ENCODE results near the gene TCHP.

TCHP gene

GRCh38 chr12:109900752-109901580, 892 bp downstream of the TCHP start:
- no peak for DNase-seq (ENCODE audit: low read depth, low spot score)
- peak overlapping the region; percentile 76 for H3K4me3 ChIP-seq (ENCODE audit: low read length)

- no peak overlapping the region for H3K4me3 ChIP-seq (ENCODE audit: low read length)
- DNase-seq (ENCODE audit: low read depth, low spot score), result no peak
These were observed 2.9 kb downstream of the TCHP start for GRCh38 chr12:109902891-109903418.

GRCh38 chr12:109905301-109905700, 5.2 kb downstream of the TCHP start:
- H3K4me3 ChIP-seq (ENCODE audit: low read length), result no peak overlapping the region
- DNase-seq (ENCODE audit: low read depth, low spot score), result no peak

GRCh38 chr12:109910254-109910968, 10.3 kb downstream of the TCHP start:
- H3K4me3 ChIP-seq (ENCODE audit: low read length), result no peak overlapping the region
- no peak for DNase-seq (ENCODE audit: low read depth, low spot score)

- DNase-seq (ENCODE audit: low read depth, low spot score), result no peak
- H3K4me3 ChIP-seq (ENCODE audit: low read length), result no peak overlapping the region
These were observed 10.9 kb downstream of the TCHP start for GRCh38 chr12:109910969-109911348.

GRCh38 chr12:109912855-109913321, 12.8 kb downstream of the TCHP start:
- no peak overlapping the region for H3K4me3 ChIP-seq (ENCODE audit: low read length)

GRCh38 chr12:109914461-109914860, 14.4 kb downstream of the TCHP start:
- H3K4me3 ChIP-seq (ENCODE audit: low read length), result no peak overlapping the region
- no peak for DNase-seq (ENCODE audit: low read depth, low spot score)

More at GRCh38 chr12:109912855-109913321, 12.8 kb downstream of the TCHP start:
- DNase-seq (ENCODE audit: low read depth, low spot score), result no peak

- no peak overlapping the region for H3K4me3 ChIP-seq (ENCODE audit: low read length)
- DNase-seq (ENCODE audit: low read depth, low spot score), result no peak
These were observed 15.3 kb downstream of the TCHP start for GRCh38 chr12:109915171-109916040.

- no peak overlapping the region for H3K4me3 ChIP-seq (ENCODE audit: low read length)
- no peak for DNase-seq (ENCODE audit: low read depth, low spot score)
These were observed 16.0 kb downstream of the TCHP start for GRCh38 chr12:109916045-109916444.

- no peak for DNase-seq (ENCODE audit: low read depth, low spot score)
- no peak overlapping the region for H3K4me3 ChIP-seq (ENCODE audit: low read length)
These were observed 19.4 kb downstream of the TCHP start for GRCh38 chr12:109919456-109919855.

GRCh38 chr12:109920261-109920780, 20.2 kb downstream of the TCHP start:
- H3K4me3 ChIP-seq (ENCODE audit: low read length), result no peak overlapping the region
- no peak for DNase-seq (ENCODE audit: low read depth, low spot score)

GRCh38 chr12:109921982-109922381, 21.9 kb downstream of the TCHP start:
- H3K4me3 ChIP-seq (ENCODE audit: low read length), result no peak overlapping the region
- DNase-seq (ENCODE audit: low read depth, low spot score), result no peak

GRCh38 chr12:109923038-109923437, 23.0 kb downstream of the TCHP start:
- H3K4me3 ChIP-seq (ENCODE audit: low read length), result no peak overlapping the region
- DNase-seq (ENCODE audit: low read depth, low spot score), result no peak

GRCh38 chr12:109923481-109924245, 23.6 kb downstream of the TCHP start:
- DNase-seq (ENCODE audit: low read depth, low spot score), result no peak
- H3K4me3 ChIP-seq (ENCODE audit: low read length), result no peak overlapping the region

- H3K4me3 ChIP-seq (ENCODE audit: low read length), result no peak overlapping the region
- no peak for DNase-seq (ENCODE audit: low read depth, low spot score)
These were observed 25.2 kb downstream of the TCHP start for GRCh38 chr12:109925185-109925840.

- no peak for DNase-seq (ENCODE audit: low read depth, low spot score)
- H3K4me3 ChIP-seq (ENCODE audit: low read length), result no peak overlapping the region
These were observed 25.9 kb downstream of the TCHP start for GRCh38 chr12:109926016-109926415.

GRCh38 chr12:109926488-109927210, 26.6 kb downstream of the TCHP start:
- DNase-seq (ENCODE audit: low read depth, low spot score), result no peak
- no peak overlapping the region for H3K4me3 ChIP-seq (ENCODE audit: low read length)
